ENCODE measurements around the gene CASP8.

DNA sequence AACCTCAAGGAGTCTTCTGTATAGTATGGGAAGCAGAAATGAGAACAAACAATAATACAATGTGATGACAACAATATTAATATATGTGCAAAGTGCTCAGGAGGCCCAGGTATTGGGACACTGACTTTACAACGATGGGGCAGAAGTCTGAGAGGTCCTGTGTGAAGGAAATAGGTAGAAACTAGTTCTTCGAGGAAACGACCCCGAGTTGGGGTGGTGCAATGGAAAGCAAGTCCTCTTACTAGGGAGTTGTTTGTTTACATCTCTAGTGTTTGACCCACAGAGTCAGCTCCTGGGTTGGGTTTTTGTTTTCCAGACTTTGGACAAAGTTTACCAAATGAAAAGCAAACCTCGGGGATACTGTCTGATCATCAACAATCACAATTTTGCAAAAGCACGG is 16.2 kb downstream of the CASP8 start:
- TF ChIP-seq POLR2AphosphoS5 (IDR thresholded peaks at IDR 0.05; ENCODE audit: low read depth, low read length) (no peak), TAF1 (IDR thresholded peaks at IDR 0.05; ENCODE audit: low read depth, low read length) (no peak), POLR2A (IDR thresholded peaks at IDR 0.05; ENCODE audit: low read depth, low read length) (no peak), POU2F2 (IDR thresholded peaks at IDR 0.05; ENCODE audit: low read depth, low read length) (no peak), PAX5 (IDR thresholded peaks at IDR 0.05; ENCODE audit: insufficient read depth, low read length, severe bottlenecking) (no peak)

Measured in GM12891 (cell line).